Bronchial epithelial cell (primary cell): ENCODE measurements around the gene RET. TPM values are rescaled to one million over a fixed set of nuclear protein-coding genes. Genes with fewer than 3 reads are reported as not detected.

Source experiments
- DNase-seq: peaks from one replicate; pipeline ENCODE4 v3.0.0-alpha.2; 2010; ENCODE audit warnings: low read depth
- FAIRE-seq: peaks from 2 replicates; lab custom pipeline; 2011; peaks lifted over from hg19 to GRCh38; lab: Jason Lieb, UNC
- H3K27me3 ChIP-seq: 2 replicates; pipeline ENCODE4 v1.5.1; 2011; ENCODE audit warnings: low read length; ENCODE audit not compliant: control insufficient read depth, insufficient read depth
- H3K36me3 ChIP-seq: 2 replicates; pipeline ENCODE4 v1.5.1; 2011; ENCODE audit warnings: low read length; ENCODE audit not compliant: control insufficient read depth, insufficient read depth
- H3K4me3 ChIP-seq: 2 replicates; pipeline ENCODE4 v1.5.1; 2011; ENCODE audit warnings: mild to moderate bottlenecking, low read depth, low read length, control low read depth
- CTCF ChIP-seq: IDR thresholded peaks from 2 replicates; pipeline ENCODE4 v1.5.1; 2011; ENCODE audit warnings: mild to moderate bottlenecking, moderate library complexity, low read length, control low read depth, inconsistent platforms; ENCODE audit not compliant: insufficient read depth, severe bottlenecking
- total RNA-seq: library from RNA; depleted of rRNA; stranded (reverse); fragments of >200 nt; gene quantifications from 2 replicates; pipeline ENCODE4 v1.2.1, GENCODE V29; 2014

The RET gene
- total RNA-seq, 1 donor from 2014 or later: 0.53 TPM

DNA sequence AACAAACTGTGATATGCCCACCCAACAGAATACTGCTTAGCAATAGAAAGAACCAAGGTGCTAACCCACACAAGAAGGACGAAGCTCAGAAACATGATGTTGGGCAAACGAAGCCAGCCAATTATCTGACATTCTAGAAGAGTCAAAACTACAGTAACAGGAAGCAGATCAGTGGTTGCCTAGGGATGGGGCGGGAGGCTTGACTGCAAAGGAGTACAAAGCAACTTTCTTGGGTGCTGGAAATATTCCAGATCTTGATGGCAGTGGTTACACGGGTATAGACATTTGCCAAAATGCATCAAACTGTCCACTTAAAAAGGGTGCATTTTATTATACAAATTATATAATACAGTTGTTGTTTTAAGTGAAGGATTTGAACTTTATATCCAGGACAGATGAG is 41.1 kb upstream of the RET start:
- FAIRE-seq (no peak), DNase-seq (no peak)
- no peaks in the 10 kb centered on the region for H3K27me3 ChIP-seq
- no peak for TF ChIP-seq CTCF
- no peaks in the 10 kb centered on the region for H3K36me3 ChIP-seq
- no peak overlapping the region for H3K4me3 ChIP-seq

DNA sequence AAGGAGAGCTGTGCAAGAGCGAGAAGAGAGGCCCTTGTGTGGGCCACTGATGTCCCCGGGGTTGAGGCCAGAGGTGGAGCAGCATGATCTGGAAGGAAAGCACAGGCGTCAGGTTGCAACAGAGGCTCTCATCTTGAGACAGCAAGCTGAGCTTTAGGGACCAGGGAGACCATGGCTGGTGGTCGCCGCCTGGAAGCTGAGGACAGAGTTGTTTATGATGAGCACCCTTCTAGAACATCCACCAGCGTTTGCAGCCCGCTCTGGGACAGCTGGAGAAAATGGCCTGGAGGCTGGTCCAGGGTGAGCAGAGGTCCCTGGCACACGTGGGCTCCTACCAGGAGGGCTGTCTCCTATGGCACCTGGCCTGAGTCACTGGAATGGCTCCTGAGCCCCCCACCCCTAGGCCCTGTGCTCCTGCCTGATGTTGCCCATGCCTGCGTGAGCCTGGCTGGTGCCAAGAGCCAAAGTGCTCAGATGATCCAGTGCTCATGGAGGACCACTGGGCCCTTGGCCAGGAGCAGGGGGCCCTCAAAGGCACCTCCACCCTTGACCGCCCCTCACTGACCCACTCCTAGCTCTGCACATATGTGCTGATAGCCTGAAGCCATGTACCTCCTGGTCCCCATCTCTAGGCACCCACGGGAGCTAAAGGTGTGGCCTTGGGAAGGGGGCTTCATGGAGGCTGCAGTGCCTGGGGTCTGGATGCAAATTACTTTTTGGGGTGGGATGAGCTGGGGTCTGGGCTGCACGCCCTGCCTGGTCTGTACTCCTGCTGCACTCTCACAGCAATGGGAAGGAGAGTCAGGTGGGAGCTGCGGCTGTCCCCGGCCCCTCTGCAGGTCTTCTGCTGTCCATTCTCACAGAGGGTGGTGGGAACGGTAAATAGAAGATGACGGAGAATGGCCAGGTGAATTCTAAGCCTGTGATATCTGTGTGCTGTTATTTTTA is 40.1 kb upstream of the RET start:
- DNase-seq: no peak
- no peak for TF ChIP-seq CTCF
- Histone ChIP-seq H3K27me3 (no peaks in the 10 kb centered on the region), H3K36me3 (no peaks in the 10 kb centered on the region), H3K4me3 (no peak overlapping the region)
- FAIRE-seq: no peak

GRCh38 chr10:43037440-43037839 is 39.4 kb upstream of the RET start:
- Histone ChIP-seq H3K36me3 (no peaks in the 10 kb centered on the region), H3K4me3 (no peak overlapping the region), H3K27me3 (no peaks in the 10 kb centered on the region)
- TF ChIP-seq CTCF: no peak
- DNase-seq (no peak), FAIRE-seq (no peak)

DNA sequence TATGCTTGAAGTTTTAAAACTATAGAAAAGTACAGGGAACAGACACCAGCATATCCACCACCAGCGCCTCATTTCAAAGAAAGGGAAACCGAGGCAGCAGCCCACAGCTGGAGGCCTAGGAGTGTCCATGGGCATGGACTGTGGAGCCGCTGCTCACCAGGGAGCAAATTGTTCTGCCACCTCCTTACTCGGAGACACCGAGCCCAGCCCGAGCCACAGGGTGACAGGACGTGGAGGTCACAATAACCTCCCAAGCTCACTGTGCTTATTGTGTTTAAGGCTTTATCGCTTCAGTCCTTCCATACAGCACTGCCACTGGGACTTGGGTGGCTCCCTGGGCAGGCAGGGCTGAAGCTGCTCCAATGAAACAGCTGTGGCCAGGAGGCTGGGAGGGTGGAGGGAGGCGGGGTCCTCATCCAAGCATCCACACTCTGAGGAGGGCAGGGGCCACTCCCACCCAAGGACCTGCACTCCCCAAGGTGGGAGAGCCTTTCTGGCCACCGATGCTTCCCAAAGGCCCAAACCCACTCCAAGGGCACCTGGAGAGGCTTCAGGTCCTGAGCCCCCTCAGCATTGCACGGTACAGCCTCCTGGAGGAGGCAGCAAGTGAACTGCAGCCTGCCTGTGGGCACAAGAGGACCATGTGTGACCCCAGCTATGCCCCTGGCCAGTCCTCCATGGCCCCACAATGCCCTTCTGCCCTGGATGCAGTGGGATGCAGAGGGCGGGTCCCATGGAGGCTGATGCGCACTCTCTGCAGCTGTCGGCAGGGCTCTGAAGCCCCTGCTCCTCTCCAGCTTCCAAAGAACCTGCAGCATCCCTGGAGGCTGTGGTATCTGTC is 38.7 kb upstream of the RET start:
- DNase-seq: no peak
- no peak for TF ChIP-seq CTCF
- no peak for FAIRE-seq
- no peak overlapping the region for H3K4me3 ChIP-seq
- no peaks in the 10 kb centered on the region for H3K27me3 ChIP-seq
- no peaks in the 10 kb centered on the region for H3K36me3 ChIP-seq

DNA sequence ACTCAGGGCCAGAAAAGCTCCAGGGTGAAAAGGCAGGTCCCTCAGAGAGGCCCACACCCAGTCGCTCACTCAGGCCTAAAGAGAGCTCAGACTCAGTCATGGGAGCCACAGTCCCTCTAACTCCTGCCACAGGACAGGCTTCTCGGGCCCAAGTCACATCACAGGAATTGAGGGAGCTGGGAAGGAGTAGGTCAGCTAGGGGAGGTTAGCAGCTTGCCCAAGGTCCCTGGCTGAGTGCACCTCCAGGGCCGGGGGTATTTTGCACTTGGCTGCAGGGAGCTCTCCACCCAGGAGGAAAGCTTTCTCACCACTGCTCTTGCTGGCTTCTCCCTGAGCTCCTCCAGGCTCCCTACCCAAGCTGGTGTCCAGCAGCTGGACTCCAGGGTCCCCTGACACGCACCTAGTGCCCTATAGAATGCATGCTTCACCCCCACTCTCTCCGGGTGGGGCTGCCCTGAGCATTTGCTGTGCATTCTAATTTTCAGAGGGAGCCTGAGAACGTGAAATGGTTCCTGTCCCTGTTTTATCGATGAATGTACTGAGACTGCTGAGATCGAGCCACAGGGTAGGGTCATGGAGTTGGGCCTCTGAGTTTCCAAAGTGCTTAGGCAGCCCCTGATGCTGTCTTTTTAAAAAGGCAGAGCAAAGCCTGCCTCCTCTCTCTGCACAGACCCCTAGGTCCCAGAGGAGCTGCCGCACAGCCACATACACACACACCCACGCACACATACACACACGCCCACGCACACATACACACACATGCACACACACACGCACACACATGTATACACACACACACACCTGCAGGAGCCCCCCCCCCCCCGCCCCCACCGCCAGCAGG is 37.9 kb upstream of the RET start:
- no peaks in the 10 kb centered on the region for H3K36me3 ChIP-seq
- no peaks in the 10 kb centered on the region for H3K27me3 ChIP-seq
- DNase-seq (no peak), FAIRE-seq (no peak)
- H3K4me3 ChIP-seq: no peak overlapping the region
- TF ChIP-seq CTCF: no peak
